Keratinocyte (primary cell): Measurements from ENCODE around the gene KDM5B.

Source experiments
- CTCF ChIP-seq, 3 experiments: IDR thresholded peaks in 1 of 3; conservative IDR thresholded peaks in 1 of 3; optimal IDR thresholded peaks in 1 of 3; 2 replicates in 2 of 3; 3 replicates in 1 of 3; pipeline versions ENCODE3 to v1.5.1; 2011; ENCODE audit warnings: low read length in 3 of 3, mild to moderate bottlenecking in 3 of 3, moderate library complexity in 2 of 3, control low read depth in 1 of 3, inconsistent platforms in 1 of 3; ENCODE audit not compliant: insufficient read depth in 2 of 3; ENCODE audit errors: extremely low read depth in 1 of 3
- EZH2 ChIP-seq: IDR thresholded peaks from one replicate; pipeline ENCODE4 v1.6.1; 2012; ENCODE audit warnings: inconsistent platforms, mild to moderate bottlenecking, low read length, moderate library complexity

- TF ChIP-seq CTCF (optimal IDR thresholded peaks at IDR 0.05 in 1 of 3, IDR thresholded peaks at IDR 0.05 in 1 of 3, conservative IDR thresholded peaks at IDR 0.05 in 1 of 3; ENCODE audit: extremely low read depth in 1 of 3, insufficient read depth in 2 of 3, low read length in 3 of 3) = no peak
- TF ChIP-seq EZH2 = no peak
Observed at GRCh38 chr1:202837746-202838262, 29.6 kb upstream of the KDM5B start.
